ENCODE results near the gene HPCAL4. TPM values are rescaled to one million over a fixed set of nuclear protein-coding genes. Genes with fewer than 3 reads are reported as not detected.
A peak's percentile ranks its signal among the peaks of the same experiment; 100 is the strongest.

HPCAL4 gene
- total RNA-seq, result not detected in 2 replicates

DNA sequence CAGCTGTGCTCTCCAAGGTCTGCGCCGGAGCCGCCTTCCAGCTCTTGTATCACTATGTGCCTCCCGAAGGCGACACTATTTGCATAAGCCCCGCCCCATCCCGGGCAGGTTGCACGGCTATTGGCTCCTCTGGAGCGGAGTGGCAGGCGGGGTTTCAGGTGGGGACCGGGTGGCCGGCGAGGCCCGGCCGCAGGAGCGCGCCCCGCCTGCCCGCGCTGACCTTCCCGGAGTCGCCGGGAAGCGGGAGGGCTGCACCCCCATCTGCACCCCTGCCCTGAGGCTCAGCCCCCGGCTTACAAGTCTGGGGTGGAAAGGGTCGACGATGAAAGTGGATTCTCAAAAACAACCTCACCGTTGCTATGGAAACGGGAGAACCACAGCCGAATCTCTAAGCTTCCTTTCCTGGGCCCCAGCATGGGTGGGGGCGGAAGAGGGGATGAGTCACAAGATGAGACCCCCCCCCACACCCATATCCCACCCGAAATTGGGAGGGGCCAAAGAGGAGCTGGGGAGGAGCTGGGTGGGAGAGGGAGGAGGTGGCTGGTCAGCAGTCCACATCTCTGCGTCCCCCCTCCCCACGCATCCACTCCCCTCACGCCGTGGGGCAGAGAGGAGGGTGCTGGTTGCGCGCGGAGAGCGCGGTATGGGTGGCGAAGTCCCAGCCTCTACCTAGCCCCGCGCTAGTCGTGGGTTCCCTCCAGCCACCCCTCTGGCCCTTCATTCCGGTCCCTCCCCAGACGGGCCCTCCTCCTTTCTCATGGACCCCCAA, at the start of gene HPCAL4:
HPCAL4 (minus strand) TSS at position 51 of the 769 bp plus-strand sequence. CDS start 6,830 bp downstream, outside the sequence.
- peak; percentile 27 to 74 for DNase-seq (ENCODE audit: low read depth in 2 of 2)

GRCh38 chr1:39738622-39739366, 47.6 kb upstream of the HPCAL4 start, which contains the start of gene PPIE:
Gene PPIE, plus strand, starts transcription at chr1:39738882. Its CDS starts 19 bp downstream, at chr1:39738901.
- DNase-seq (ENCODE audit: low read depth in 2 of 2), result peak; percentile 74 to 88

- DNase-seq (ENCODE audit: low read depth in 2 of 2), result peak in 1 of 2 donors; percentile 29
Observed at GRCh38 chr1:39737546-39738169, 46.4 kb upstream of the HPCAL4 start.

DNA sequence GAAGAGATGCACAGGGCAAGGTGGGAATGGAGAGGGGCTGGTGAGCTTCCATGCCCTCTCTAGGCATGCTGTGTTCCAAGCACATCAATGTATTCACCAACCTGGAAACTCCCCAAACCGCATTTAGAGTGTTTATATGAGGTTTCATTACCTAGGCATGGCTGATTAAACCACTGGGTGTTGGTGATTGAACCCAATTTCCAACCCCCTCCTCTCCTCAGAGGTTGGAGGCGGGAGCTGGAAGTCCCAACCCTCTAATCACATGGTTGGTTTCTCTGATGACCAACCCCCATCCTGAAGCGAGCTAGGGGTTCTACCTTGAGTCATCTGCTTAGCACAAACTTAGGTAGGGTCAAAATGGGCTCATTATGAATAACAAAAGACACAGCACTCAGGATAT, 44.5 kb upstream of the HPCAL4 start:
- no peak for DNase-seq (ENCODE audit: low read depth in 2 of 2)

GRCh38 chr1:39733161-39733560, 41.9 kb upstream of the HPCAL4 start:
- DNase-seq (ENCODE audit: low read depth in 2 of 2), result no peak

DNA sequence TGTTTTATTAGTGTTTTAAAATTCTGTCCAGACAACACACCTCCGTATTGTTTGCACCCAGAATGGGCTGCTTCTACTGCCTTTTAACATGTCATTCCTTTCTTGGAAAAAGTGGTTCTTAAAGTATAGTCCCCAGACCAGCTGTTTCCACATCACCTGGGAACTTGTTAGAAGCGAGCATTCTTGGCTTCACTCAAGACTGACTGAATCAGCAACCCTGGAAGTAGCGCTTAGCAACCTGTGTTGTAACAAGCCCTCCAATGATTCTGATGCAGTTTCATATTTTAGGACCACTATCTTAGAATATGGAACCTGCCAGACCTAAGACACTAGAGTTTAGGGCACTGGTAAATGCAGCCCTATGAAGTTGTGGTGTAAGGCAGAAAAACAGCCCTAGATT, 41.5 kb upstream of the HPCAL4 start:
- DNase-seq (ENCODE audit: low read depth in 2 of 2), result no peak

- no peak for DNase-seq (ENCODE audit: low read depth in 2 of 2)
Observed at GRCh38 chr1:39729842-39730241, 38.6 kb upstream of the HPCAL4 start.

- no peak for DNase-seq (ENCODE audit: low read depth in 2 of 2)
Observed at GRCh38 chr1:39729030-39729429, 37.8 kb upstream of the HPCAL4 start.

DNA sequence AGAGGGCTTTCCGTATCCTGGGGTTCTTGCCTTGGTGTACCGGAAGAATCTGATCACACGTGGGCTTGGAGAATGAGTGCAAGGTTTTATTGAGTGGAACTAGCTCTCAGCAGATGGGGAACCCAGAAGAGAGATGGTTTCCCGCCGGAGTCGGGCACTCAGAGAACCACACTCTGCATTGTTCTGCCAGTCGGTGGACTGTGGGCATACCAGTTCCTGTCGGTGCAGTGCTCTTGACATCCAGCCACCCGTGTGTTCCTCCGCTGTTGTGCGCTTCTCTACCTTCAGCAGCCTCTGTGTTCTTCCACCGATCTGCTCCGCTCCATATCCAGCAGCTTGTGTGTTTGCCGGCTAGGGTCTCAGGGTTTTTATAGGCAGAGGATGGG, 36.7 kb upstream of the HPCAL4 start:
- no peak for DNase-seq (ENCODE audit: low read depth in 2 of 2)

- DNase-seq (ENCODE audit: low read depth in 2 of 2), result peak in 1 of 2 donors; percentile 41
Observed at GRCh38 chr1:39727221-39727931, 36.1 kb upstream of the HPCAL4 start.

DNA sequence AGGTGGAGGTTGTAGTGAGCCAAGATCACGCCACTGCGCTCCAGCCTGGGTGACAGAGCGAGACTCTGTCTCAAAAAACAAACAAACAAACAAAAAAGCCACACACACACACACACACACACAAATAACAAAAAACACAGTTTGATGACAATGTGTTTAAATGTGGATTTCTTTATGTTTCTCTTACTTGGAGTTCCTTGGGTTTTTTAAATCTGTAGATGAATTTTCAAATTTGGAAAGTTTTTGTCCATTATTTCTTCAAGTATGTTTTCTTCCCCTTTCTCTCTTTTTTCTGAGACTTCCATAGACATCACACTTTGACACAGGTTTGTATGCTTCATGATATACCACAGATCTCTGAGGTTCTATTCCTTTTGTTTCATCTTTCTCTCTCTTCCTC, 35.4 kb upstream of the HPCAL4 start:
- no peak for DNase-seq (ENCODE audit: low read depth in 2 of 2)

- DNase-seq (ENCODE audit: low read depth in 2 of 2), result no peak
Observed at GRCh38 chr1:39722495-39722894, 31.3 kb upstream of the HPCAL4 start.

GRCh38 chr1:39721664-39722063, 30.4 kb upstream of the HPCAL4 start:
- no peak for DNase-seq (ENCODE audit: low read depth in 2 of 2)

DNA sequence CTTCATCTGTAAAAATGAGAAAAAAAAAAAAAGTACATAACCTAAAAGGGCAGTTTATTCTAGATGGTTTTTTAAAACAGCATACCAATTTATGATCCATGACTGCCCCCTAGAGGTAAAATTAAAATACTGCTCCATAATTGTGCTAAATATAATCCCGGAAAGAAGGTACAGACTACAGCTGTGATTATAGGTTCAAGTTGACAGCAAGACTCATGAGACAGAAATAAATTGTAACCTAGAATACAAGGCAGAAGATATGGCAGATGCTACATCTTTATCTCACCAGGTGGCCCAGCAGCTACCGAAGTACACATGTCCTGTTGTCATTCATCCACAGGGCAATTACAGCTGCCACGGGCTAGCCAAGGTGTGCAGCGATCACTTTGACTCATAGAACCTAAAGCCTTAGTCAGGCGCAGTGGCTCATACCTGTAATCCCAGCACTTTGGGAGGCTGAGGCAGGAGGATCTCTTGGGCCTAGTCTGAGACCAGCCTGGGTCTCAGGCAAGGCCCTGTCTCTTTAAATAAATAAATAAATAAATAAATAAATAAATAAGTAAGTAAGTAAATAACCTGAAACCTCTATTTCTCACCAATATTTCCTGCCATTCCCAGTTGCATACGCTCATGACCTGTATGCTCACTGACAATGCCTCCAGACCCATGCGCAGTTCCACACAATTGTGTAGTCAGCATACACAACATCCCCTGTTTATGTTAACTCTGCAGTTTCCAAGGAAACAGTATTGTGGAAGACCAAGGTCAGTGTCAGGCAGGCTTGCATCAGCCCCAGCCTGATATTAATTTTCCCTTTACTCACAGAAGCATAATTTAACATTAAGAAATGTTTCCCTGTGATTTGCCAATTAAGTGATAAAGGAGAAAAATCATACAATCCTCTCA, 29.1 kb upstream of the HPCAL4 start:
- peak; percentile 65 to 86 for DNase-seq (ENCODE audit: low read depth in 2 of 2)

GRCh38 chr1:39717809-39718208, 26.6 kb upstream of the HPCAL4 start:
- DNase-seq (ENCODE audit: low read depth in 2 of 2), result no peak

DNA sequence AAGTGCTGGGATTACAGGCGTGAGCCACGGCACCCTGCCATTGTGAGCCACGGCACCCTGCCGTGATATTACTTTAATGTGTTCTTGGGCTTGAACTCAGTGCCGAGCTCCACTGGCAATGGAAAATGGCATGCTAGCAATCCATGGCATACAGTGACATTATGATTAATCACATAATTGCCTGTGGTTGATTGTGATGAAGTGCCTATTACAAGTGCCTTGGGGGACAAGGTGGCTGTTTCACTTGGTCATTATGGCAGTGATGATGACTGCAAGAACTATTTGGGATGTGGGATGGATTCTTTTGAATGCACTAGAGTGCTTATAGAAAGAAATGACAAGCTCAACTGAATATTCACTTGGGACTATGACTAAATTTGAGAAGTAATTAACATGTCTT, 22.3 kb upstream of the HPCAL4 start:
- DNase-seq (ENCODE audit: low read depth in 2 of 2), result no peak

DNA sequence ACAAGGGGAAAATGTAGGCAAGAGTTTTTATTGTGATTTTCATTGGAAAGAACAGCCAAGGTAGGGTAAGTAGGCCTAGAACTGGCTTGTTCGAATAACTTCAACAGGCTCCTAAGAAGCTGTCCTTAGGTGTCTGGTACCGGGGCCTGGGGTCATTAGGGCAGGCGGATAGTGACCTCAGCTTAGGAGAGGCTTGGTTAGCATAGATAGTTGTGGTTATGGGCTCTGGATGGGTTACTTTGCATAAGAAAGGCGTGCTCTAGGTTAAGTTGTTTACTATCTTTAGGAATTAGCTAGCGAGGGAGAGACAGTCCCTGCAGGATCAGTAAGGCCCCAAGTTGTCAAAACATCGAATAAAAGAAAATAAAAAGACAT, 20.7 kb upstream of the HPCAL4 start:
- DNase-seq (ENCODE audit: low read depth in 2 of 2), result no peak

DNA sequence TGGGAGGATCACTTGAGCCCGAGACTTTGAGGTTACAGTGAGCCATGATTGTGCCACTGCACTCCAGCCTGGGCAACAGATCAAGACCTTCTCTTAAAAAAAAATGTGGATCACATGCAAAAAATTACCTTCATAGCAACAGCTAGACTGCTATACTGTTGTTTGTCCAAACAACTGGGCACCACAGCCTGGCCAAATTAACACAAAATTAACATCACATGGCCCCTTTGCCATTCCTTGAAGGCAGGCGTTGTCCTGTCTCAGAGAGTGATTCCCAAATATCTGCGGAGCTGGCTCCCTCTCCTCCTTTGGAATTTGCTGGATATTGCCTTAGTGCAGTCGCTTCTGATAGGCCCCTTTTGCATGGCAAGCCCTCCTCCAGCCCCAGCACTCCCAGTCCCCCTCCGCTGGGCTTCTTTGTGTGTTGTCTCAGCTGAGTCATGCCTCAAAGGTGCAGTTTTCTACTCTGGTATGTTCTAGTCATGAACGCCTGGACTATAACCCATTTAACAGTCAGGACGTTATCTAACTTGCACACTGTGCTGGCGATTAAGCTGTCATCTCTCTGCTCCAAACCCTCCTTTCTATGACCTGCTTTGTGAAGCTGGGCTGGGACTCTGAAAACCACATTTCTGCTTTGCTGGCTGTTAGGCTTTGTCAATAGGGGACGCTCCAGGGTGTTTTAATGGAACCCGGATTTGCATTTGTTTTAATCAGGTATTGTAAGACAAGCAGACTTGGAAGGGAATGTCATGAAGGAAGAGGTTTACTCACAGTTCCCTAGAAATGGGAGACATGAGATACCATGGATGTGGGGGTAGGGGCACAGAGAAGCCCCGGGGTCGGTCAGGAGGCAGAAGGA, 20.1 kb upstream of the HPCAL4 start:
- no peak for DNase-seq (ENCODE audit: low read depth in 2 of 2)

DNA sequence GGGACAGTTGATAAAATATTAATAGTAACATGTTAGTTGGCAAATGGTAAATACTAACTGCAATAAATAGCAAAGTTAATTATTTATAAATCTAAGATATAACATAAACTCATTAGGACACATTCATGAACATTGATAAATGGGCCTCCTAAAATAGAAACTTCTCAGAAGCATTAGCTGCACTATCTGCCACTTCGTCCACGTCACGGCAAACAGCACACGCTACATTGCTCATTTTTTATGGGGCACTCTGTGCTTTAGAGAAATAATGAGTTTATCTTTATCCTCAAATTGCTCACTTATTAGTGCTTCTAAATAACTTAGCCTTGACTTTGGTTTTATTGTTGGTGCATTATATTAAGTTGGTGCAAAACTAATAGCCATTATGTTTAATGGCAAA, 16.3 kb upstream of the HPCAL4 start:
- no peak for DNase-seq (ENCODE audit: low read depth in 2 of 2)

GRCh38 chr1:39704757-39705156, 13.5 kb upstream of the HPCAL4 start:
- DNase-seq (ENCODE audit: low read depth in 2 of 2), result no peak

All from dermis microvascular lymphatic vessel endothelial cell (primary cell).